ENCODE measurements around the gene RBM47.
"Not testable (repeated sequence)": the region's sequence is repeated elsewhere in the genome, so short reads cannot be mapped to it uniquely, and the experiment has no call there.

Gene RBM47

GRCh38 chr4:40520533-40520932 lies 109.1 kb downstream of the RBM47 start:
- Histone ChIP-seq H3K9me2 (replicated peaks; ENCODE audit: insufficient read depth, low read length) (no peaks in the 10 kb centered on the region), H2AFZ (ENCODE audit: low read depth, low read length, severe bottlenecking) (no peak overlapping the region), H3K9ac (ENCODE audit: low read length) (no peak overlapping the region), H3K9me3 (ENCODE audit: insufficient read depth, low read length) (no peaks in the 10 kb centered on the region), H3F3A (ENCODE audit: insufficient read depth) (no peaks in the 10 kb centered on the region), H3K27ac (ENCODE audit: low read depth, low read length) (no peak overlapping the region), H3K36me3 (ENCODE audit: low read length) (no peaks in the 10 kb centered on the region), H3K27me3 (ENCODE audit: low read length) (no peaks in the 10 kb centered on the region), H3K4me3 (ENCODE audit: insufficient read depth, low read length, poor library complexity, severe bottlenecking) (no peak overlapping the region), H4K20me1 (ENCODE audit: low read depth, low read length) (no peaks in the 10 kb centered on the region), H3K4me2 (ENCODE audit: low read depth, low read length, poor library complexity, severe bottlenecking) (no peak overlapping the region), H3K79me2 (ENCODE audit: insufficient read depth, low read length) (no peaks in the 10 kb centered on the region)
- no peak for TF ChIP-seq EZH2phosphoT487 (conservative IDR thresholded peaks at IDR 0.05; ENCODE audit: low read length)
- TF ChIP-seq, protein P1, sequence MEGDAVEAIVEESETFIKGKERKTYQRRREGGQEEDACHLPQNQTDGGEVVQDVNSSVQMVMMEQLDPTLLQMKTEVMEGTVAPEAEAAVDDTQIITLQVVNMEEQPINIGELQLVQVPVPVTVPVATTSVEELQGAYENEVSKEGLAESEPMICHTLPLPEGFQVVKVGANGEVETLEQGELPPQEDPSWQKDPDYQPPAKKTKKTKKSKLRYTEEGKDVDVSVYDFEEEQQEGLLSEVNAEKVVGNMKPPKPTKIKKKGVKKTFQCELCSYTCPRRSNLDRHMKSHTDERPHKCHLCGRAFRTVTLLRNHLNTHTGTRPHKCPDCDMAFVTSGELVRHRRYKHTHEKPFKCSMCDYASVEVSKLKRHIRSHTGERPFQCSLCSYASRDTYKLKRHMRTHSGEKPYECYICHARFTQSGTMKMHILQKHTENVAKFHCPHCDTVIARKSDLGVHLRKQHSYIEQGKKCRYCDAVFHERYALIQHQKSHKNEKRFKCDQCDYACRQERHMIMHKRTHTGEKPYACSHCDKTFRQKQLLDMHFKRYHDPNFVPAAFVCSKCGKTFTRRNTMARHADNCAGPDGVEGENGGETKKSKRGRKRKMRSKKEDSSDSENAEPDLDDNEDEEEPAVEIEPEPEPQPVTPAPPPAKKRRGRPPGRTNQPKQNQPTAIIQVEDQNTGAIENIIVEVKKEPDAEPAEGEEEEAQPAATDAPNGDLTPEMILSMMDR (IDR thresholded peaks at IDR 0.05; ENCODE audit: insufficient read depth, low read length, poor library complexity, severe bottlenecking), result no peak

DNA sequence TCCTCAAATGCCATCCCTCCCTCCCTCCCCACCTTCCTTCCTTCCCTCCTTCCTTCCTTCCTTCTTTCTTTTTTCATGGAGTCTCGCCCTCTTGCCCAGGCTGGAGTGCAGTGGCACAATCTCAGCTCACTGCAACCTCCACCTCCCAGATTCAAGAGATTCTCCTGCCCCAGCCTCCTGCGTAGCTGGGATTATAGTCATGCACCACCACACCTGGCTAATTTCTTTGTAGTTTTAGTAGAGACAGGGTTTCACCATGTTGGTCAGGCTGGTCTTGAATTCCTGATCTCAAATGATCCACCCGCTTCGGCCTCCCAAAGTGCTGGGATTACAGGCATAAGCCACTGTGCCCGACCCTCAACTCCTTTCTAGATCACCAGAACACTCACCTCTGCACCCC lies 112.6 kb downstream of the RBM47 start:
- not testable (repeated sequence) for H3K9me3 ChIP-seq (ENCODE audit: insufficient read depth, low read length); H3F3A ChIP-seq (ENCODE audit: insufficient read depth); H3K9me2 ChIP-seq (replicated peaks; ENCODE audit: insufficient read depth, low read length); H3K36me3 ChIP-seq (ENCODE audit: low read length); H4K20me1 ChIP-seq (ENCODE audit: low read depth, low read length); H2AFZ ChIP-seq (ENCODE audit: low read depth, low read length, severe bottlenecking); H3K27ac ChIP-seq (ENCODE audit: low read depth, low read length); H3K4me3 ChIP-seq (ENCODE audit: insufficient read depth, low read length, poor library complexity, severe bottlenecking); H3K27me3 ChIP-seq (ENCODE audit: low read length); H3K9ac ChIP-seq (ENCODE audit: low read length); H3K4me2 ChIP-seq (ENCODE audit: low read depth, low read length, poor library complexity, severe bottlenecking); H3K79me2 ChIP-seq (ENCODE audit: insufficient read depth, low read length)

- Histone ChIP-seq H3K9ac (ENCODE audit: low read length) (no peak overlapping the region), H3K4me2 (ENCODE audit: low read depth, low read length, poor library complexity, severe bottlenecking) (no peak overlapping the region), H3K79me2 (ENCODE audit: insufficient read depth, low read length) (no peaks in the 10 kb centered on the region), H3K27ac (ENCODE audit: low read depth, low read length) (no peak overlapping the region), H3K9me2 (replicated peaks; ENCODE audit: insufficient read depth, low read length) (no peaks in the 10 kb centered on the region), H3K36me3 (ENCODE audit: low read length) (no peaks in the 10 kb centered on the region), H3F3A (ENCODE audit: insufficient read depth) (no peaks in the 10 kb centered on the region), H3K4me3 (ENCODE audit: insufficient read depth, low read length, poor library complexity, severe bottlenecking) (no peak overlapping the region), H4K20me1 (ENCODE audit: low read depth, low read length) (no peaks in the 10 kb centered on the region), H3K27me3 (ENCODE audit: low read length) (no peaks in the 10 kb centered on the region), H2AFZ (ENCODE audit: low read depth, low read length, severe bottlenecking) (no peak overlapping the region), H3K9me3 (ENCODE audit: insufficient read depth, low read length) (no peaks in the 10 kb centered on the region)
- TF ChIP-seq, protein P1 (IDR thresholded peaks at IDR 0.05; ENCODE audit: insufficient read depth, low read length, poor library complexity, severe bottlenecking), result no peak
- no peak for TF ChIP-seq EZH2phosphoT487 (conservative IDR thresholded peaks at IDR 0.05; ENCODE audit: low read length)
Measured at GRCh38 chr4:40516651-40517050, 113.0 kb downstream of the RBM47 start.

DNA sequence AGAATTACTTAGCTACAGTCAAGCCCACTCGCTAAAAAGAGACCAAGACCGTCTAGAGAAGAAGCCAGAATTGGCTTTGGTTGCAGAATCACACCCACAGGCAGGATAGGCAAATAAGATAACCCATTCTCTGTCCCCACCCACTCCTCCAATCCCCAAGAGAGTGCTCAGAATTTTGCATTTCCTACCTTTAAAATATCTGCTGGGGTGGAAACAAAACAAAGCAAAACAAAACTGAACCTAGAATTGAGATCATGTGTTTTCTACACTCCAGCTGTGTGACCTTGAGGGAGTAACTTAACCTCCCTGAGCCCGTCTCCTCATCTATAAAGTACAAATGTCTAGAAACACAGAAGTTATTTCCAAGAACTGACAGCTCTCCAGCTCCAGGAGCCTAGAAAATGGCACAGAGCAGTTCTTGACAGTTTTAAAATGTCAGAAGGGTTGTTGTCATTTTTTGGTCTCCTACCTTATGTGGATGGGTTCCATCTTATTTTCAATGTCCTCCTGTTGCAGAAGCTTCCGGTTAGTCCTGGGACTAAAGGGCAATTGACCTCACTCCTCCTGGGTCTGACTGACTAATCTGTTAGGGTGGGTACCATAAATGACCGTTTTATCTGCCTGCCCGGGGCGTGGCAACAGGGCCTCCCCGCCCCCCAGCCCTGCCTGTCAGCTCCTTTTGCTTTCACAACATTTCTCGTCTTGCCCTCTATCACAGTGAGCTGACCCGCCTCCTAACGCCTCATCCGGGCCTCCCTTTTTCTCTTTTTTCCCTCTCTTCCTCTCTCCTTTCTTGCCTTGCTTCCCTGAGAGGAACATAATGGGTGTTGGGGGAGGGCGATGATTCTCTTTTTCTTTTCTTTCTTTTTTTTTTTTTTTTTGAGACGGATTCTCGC lies 114.0 kb downstream of the RBM47 start:
- Histone ChIP-seq H3K79me2 (ENCODE audit: insufficient read depth, low read length) (no peaks in the 10 kb centered on the region), H3K4me3 (ENCODE audit: insufficient read depth, low read length, poor library complexity, severe bottlenecking) (no peak overlapping the region), H3K9ac (ENCODE audit: low read length) (no peak overlapping the region), H2AFZ (ENCODE audit: low read depth, low read length, severe bottlenecking) (no peak overlapping the region), H4K20me1 (ENCODE audit: low read depth, low read length) (no peaks in the 10 kb centered on the region), H3K4me2 (ENCODE audit: low read depth, low read length, poor library complexity, severe bottlenecking) (no peak overlapping the region), H3K36me3 (ENCODE audit: low read length) (no peaks in the 10 kb centered on the region), H3K27ac (ENCODE audit: low read depth, low read length) (no peak overlapping the region), H3K9me2 (replicated peaks; ENCODE audit: insufficient read depth, low read length) (no peaks in the 10 kb centered on the region), H3K9me3 (ENCODE audit: insufficient read depth, low read length) (no peaks in the 10 kb centered on the region), H3F3A (ENCODE audit: insufficient read depth) (no peaks in the 10 kb centered on the region), H3K27me3 (ENCODE audit: low read length) (no peaks in the 10 kb centered on the region)
- TF ChIP-seq, protein P1 (IDR thresholded peaks at IDR 0.05; ENCODE audit: insufficient read depth, low read length, poor library complexity, severe bottlenecking), result no peak
- TF ChIP-seq EZH2phosphoT487 (conservative IDR thresholded peaks at IDR 0.05; ENCODE audit: low read length), result no peak
